Activated CD8-positive, alpha-beta memory T cell treated with anti-CD3 and anti-CD28 coated beads, Interleukin-2, amount 10 ng/mL, durations not matched to agents 7 days and 5 days (primary cell): ENCODE measurements around the gene RPTOR. TPM values are rescaled to one million over a fixed set of nuclear protein-coding genes. Genes with fewer than 3 reads are reported as not detected.
"Not testable (repeated sequence)": the region's sequence is repeated elsewhere in the genome, so short reads cannot be mapped to it uniquely, and the experiment has no call there.

Experiments
- ATAC-seq: fragments of 150-1000 bp; cut with Tn5 transposase; one replicate; pipeline ENCODE4 v1.10.0; 2021; ENCODE audit warnings: moderate library complexity
- CTCF ChIA-PET: fragments of 350-600 bp; sonication (Branson Sonifier 250); formaldehyde crosslinking; loops from one replicate; lab custom pipeline; 2021; ENCODE audit warnings: antibody characterized with exemption; lab: Charles Lee
- DNase-seq: peaks from one replicate; pipeline ENCODE4 v3.0.0-alpha.2; 2020
- H3K27ac Mint-ChIP-seq: one replicate; pipeline ENCODE4 v1.8.0; 2021; ENCODE audit warnings: mild to moderate bottlenecking, mixed read lengths
- H3K27me3 Mint-ChIP-seq: one replicate; pipeline ENCODE4 v1.8.0; 2021; ENCODE audit warnings: mixed read lengths
- H3K36me3 Mint-ChIP-seq: one replicate; pipeline ENCODE4 v1.8.0; 2021; ENCODE audit warnings: mild to moderate bottlenecking, mixed read lengths
- H3K4me1 Mint-ChIP-seq: one replicate; pipeline ENCODE4 v1.8.0; 2021; ENCODE audit warnings: mixed read lengths
- H3K4me3 Mint-ChIP-seq: one replicate; pipeline ENCODE4 v1.8.0; 2021; ENCODE audit warnings: mild to moderate bottlenecking, moderate library complexity, mixed read lengths
- H3K9me3 Mint-ChIP-seq: one replicate; pipeline ENCODE4 v1.8.0; 2022; ENCODE audit warnings: low read depth, mixed read lengths
- total RNA-seq, 2 experiments: library from RNA; stranded (reverse); gene quantifications; one replicate each; pipeline ENCODE4 v1.2.3, GENCODE V29; 2021

The RPTOR gene
- total RNA-seq, 2 experiments from 2014 or later = 60.4 to 87.0 TPM

DNA sequence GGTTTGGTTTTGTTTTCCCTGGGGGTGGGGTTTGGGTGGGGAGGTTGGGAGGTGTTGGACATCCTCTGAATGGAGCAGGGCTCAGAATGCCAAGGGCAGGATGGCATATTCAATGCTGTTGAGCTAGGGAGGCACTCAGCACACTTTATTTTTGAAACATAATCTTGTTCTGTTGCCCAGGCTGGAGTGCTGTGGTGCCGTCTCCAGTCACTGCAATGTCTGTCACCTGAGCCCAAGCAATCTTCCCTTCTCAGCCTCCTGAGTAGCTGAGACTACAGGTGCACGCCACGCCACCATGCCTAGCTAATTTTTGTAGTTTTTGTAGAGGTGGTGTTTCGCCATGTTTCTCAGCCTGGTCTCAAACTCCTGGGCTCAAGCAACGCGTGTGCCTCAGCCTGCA is 186.1 kb downstream of the RPTOR start:
- Mint-ChIP-seq H3K4me1 (peaks cover 43% of the 10 kb centered on the region), H3K27ac (peak overlapping the region; percentile 92), H3K27me3 (no peaks in the 10 kb centered on the region), H3K4me3 (peak overlapping the region; percentile 60), H3K9me3 (no peaks in the 10 kb centered on the region), H3K36me3 (peaks cover 30% of the 10 kb centered on the region)
- CTCF ChIA-PET = interaction anchor here (1.2 to 1.6 kb wide), 3 partner anchors 10 to 154 kb away, joined by 4 to 6 read pairs (median 5); no protein-coding TSS in a partner anchor
- ATAC-seq (peak; percentile 10), DNase-seq (no peak)

DNA sequence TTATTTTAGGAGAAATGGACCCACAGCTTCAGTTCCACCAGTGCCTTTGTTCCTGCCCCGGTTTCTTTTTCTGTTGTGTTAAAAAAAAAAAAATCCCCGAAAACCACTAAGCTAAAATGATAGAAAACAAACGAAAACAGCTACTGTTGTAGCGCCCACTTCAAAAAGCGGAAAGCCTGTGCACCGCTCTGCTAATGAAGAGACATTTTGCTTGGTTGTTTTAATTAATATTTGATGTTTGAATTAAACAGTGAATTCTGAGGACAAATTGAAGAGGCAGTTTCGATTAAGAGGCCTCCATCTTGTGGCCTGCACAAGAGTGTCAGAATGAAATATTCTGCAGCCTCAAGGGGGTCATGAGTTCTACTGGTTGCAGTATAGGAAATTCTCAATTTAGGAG is 186.7 kb downstream of the RPTOR start:
- Mint-ChIP-seq H3K9me3 (no peaks in the 10 kb centered on the region), H3K27ac (peak overlapping the region; percentile 92), H3K27me3 (no peaks in the 10 kb centered on the region), H3K4me3 (peak overlapping the region; percentile 60), H3K36me3 (peaks cover 30% of the 10 kb centered on the region), H3K4me1 (peaks cover 43% of the 10 kb centered on the region)
- DNase-seq (no peak), ATAC-seq (peak; percentile 80)
- CTCF ChIA-PET = interaction anchor here (1.2 to 1.6 kb wide), 3 partner anchors 10 to 154 kb away, joined by 4 to 6 read pairs (median 5); no protein-coding TSS in a partner anchor

DNA sequence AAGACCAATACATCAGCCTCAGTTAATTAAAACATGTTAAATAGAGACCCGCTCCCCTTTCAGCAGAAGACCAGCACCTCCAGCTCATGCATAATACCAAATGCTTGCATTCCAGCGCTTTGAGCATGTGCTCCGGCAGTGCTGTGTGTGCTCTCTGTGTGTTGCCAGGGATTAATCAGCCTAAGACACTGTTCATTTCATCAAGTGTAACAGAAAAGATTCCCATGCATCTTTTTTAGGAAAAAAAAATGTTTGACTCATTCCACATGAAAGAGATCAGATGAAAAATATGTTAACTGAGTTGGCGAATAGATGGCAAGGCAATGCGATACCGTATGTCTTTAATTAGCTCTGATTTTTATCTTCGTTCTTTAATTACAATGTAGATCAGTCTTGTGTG is 187.6 kb downstream of the RPTOR start:
- no peaks in the 10 kb centered on the region for H3K9me3 Mint-ChIP-seq
- peaks cover 41% of the 10 kb centered on the region for H3K4me1 Mint-ChIP-seq
- no peaks in the 10 kb centered on the region for H3K27me3 Mint-ChIP-seq
- peaks cover 26% of the 10 kb centered on the region for H3K36me3 Mint-ChIP-seq
- DNase-seq (no peak), ATAC-seq (no peak)
- H3K4me3 Mint-ChIP-seq = no peak overlapping the region
- H3K27ac Mint-ChIP-seq = peak overlapping the region; percentile 61
- CTCF ChIA-PET = interaction anchor here (1.3 to 1.9 kb wide), 2 partner anchors 8 to 10 kb away, joined by 3 to 4 read pairs; no protein-coding TSS in a partner anchor

DNA sequence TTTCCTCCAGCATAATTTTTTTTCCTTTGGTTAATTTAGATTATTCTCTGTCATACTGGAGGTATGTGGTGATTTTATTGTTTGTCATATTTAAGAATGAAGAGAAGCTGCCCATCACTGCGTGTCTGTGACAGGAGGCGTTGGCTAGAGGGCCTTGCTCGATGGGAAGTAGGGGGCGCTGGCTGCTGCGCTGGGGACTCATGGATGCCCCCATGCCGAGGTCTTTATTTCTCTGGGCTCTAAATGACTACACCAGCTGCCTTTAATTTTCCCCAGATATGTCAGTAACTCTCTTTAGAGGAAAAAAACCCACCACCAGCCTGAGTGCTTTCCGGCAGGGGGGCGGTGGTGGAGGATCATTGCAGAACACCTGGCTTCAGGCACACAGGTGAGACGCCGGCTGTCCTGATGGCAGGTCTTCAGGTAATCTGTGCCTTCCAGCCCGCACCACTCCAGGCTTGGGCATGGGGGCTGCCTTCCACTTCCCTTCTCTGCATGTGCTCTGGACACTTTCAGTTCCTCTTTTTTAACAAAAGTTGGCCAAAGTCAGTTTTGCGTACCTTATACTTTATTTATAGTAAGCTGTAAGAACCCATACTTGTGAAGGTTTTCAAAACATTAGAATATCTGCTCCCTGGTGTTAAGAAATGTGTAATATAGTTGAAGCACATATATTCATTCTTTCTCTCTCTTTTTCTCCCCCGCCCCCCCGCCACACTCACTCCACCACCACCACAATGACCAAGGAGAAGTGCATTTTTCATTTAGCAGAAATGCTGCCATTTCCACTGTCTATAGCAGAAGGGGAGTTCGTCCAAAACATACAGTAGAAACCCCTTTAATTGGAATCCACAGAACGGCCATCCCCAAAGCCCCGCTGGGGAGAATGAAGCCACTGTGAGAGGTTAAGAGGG is 192.7 kb downstream of the RPTOR start:
- DNase-seq (no peak), ATAC-seq (no peak)
- Mint-ChIP-seq H3K27ac (no peak overlapping the region), H3K9me3 (no peaks in the 10 kb centered on the region), H3K4me1 (peaks cover 32% of the 10 kb centered on the region), H3K4me3 (no peak overlapping the region), H3K27me3 (no peaks in the 10 kb centered on the region), H3K36me3 (peaks cover 41% of the 10 kb centered on the region)
- CTCF ChIA-PET = interaction anchor here (0.9 kb wide), 1 partner anchor 162 kb away, joined by 3 read pairs; no protein-coding TSS in a partner anchor

DNA sequence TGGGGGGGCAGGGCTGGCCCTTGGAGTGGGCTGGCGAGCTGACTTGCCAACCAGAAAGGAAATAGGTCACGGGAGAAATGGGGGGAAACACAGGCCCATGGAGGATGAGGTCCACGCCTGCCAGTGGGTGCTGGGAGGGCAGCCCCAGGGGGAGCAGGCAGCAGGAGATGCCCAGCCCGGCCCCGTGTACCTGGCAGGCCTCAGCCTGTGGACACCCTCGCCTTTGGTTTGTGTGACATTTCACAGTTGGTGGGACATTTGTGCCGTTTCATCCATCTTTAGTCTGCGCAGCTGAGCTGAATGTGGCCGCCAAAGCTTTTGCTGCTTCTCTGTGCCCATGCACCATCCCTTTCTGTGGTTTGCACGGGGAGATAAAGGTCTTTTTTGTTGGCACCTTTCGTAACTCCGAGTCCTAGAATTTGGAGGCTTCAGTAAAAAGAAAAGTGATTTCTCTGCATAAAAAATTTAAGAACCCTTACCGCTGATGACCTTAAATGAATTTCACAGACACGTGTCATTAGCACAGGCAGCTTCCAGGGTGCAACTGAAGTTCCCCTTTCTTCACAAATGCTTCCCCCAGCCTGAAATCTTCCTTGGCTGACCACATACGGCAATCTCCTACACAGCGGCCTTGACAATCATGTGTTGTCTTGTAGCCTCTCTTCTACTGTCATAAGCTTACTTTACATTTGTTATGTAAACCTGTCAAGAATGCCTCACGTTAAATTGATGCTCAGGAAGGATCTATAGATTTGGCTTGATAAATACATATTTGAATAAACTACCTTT is 193.6 kb downstream of the RPTOR start:
- DNase-seq = no peak
- Mint-ChIP-seq H3K4me3 (no peak overlapping the region), H3K27ac (no peak overlapping the region), H3K27me3 (no peaks in the 10 kb centered on the region), H3K9me3 (no peaks in the 10 kb centered on the region), H3K36me3 (peaks cover 47% of the 10 kb centered on the region), H3K4me1 (peaks cover 37% of the 10 kb centered on the region)
- no peak for ATAC-seq
- CTCF ChIA-PET = interaction anchor here (0.9 kb wide), 1 partner anchor 161 kb away, joined by 3 read pairs; no protein-coding TSS in a partner anchor

DNA sequence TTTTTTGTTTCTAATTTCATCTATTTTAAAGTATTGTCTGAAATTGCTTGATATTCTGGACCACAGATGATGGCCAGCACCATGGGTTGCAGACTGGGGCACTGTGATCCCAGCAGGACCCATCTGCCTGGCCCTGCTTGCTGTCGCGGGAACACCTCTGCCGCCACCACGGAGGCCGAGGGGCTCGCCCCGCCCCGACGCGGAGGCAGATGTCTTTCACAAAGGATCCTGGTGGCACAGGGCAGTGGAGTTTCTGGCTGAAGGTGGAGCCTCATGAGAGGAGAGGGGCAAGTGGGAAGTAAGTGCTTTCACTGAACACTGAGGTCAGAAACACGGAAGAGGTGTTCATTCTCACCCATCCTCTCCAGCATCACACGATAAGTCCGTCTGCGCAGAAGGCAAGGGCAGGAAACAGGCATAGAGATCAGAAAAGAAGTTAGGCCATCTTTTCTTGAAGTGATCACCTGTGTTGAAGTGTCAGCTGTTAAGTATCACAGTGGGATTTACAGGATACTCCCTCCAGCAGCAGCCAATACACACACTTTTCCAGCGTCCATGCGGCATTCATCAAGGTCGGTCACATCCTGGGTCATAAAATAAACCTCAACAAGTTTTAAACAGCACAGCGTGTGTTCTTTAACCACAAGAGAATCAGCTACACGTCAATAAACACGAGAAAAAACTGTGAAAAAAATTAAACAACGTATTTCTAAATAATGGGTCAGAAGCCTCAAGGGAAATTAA is 194.5 kb downstream of the RPTOR start:
- Mint-ChIP-seq H3K9me3 (no peaks in the 10 kb centered on the region), H3K4me1 (peaks cover 35% of the 10 kb centered on the region), H3K36me3 (peaks cover 45% of the 10 kb centered on the region), H3K27me3 (no peaks in the 10 kb centered on the region), H3K27ac (peak overlapping the region; percentile 63), H3K4me3 (no peak overlapping the region)
- CTCF ChIA-PET = no interaction called here
- ATAC-seq (peak; percentile 35), DNase-seq (no peak)

DNA sequence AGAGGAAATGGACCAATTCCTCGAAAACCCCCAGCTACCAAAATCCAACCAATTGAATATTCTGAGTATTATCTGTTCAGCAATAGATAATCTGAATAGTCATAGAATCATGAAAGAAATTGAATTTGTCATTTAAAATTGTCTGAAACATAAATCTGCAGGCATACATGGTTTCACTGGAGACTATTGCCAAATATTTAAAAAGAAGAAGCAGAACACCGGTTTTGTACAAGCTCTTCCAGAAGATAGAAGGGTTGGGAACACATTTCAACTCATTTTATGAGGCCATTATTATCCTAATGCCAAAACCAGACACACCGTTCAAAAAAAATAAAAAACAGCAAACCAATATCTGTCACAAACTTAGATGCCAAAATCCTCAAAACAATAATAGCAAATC is 195.5 kb downstream of the RPTOR start:
- H3K36me3 Mint-ChIP-seq = peaks cover 40% of the 10 kb centered on the region
- no peak for ATAC-seq
- no peak for DNase-seq
- H3K4me3 Mint-ChIP-seq = no peak overlapping the region
- no peaks in the 10 kb centered on the region for H3K27me3 Mint-ChIP-seq
- H3K27ac Mint-ChIP-seq = no peak overlapping the region
- CTCF ChIA-PET = interaction anchor here (1.0 kb wide), 1 partner anchor 126 kb away, joined by 3 read pairs; no protein-coding TSS in a partner anchor
- H3K9me3 Mint-ChIP-seq = no peaks in the 10 kb centered on the region
- H3K4me1 Mint-ChIP-seq = peaks cover 37% of the 10 kb centered on the region

DNA sequence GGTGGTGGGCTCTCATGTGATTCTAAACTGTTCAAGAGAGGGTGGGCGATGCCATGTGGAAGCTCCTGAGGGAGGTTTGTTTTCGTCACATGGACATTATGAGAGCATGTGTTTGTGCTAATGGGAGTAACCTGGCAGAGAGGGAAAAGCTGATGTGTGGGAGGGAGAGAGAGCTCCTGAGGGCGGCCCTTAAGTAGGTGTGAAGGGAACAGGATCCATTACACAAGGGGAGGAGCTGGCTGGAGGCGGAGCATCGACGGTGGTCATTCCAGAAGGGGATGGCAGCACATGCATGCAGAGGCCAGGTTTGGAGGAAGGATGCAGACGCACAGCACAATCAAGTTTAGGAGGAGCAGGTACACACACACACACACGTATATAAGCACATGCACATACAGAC is 197.5 kb downstream of the RPTOR start:
- CTCF ChIA-PET = interaction anchor here (0.7 to 0.8 kb wide), 2 partner anchors 9 to 17 kb away, joined by 3 read pairs; no protein-coding TSS in a partner anchor
- no peaks in the 10 kb centered on the region for H3K27me3 Mint-ChIP-seq
- DNase-seq = no peak
- no peak overlapping the region for H3K4me3 Mint-ChIP-seq
- H3K4me1 Mint-ChIP-seq = peaks cover 40% of the 10 kb centered on the region
- H3K27ac Mint-ChIP-seq = no peak overlapping the region
- H3K36me3 Mint-ChIP-seq = peaks cover 45% of the 10 kb centered on the region
- ATAC-seq = no peak
- no peaks in the 10 kb centered on the region for H3K9me3 Mint-ChIP-seq

DNA sequence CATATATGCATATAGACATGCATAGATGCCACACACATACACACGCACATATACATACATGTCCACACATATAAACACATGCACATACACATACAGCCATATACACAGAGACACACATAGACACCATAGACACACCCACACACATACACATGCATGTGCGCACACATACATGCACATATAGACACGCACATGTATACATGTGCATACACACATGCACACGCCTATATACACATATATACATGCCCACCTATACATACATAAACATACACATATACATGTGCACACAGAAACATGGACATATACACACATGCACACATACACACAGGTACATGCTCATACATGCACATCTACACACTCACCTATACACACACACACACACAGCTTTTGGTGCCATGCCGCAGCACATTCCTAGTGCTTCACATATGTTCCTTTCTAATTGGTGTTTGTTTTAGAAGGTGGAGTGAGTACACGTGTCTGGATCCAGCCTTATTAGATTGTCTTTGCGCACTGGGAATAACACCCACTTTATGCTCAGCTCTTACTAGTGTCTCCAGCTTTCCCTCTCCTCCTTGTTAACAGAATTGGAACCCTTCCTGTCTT is 198.0 kb downstream of the RPTOR start:
- no peaks in the 10 kb centered on the region for H3K9me3 Mint-ChIP-seq
- DNase-seq = no peak
- no peak for ATAC-seq
- H3K36me3 Mint-ChIP-seq = peaks cover 50% of the 10 kb centered on the region
- CTCF ChIA-PET = no interaction called here
- H3K27me3 Mint-ChIP-seq = no peaks in the 10 kb centered on the region
- H3K27ac Mint-ChIP-seq = peak overlapping the region; percentile 67
- H3K4me1 Mint-ChIP-seq = peaks cover 42% of the 10 kb centered on the region
- H3K4me3 Mint-ChIP-seq = peak overlapping the region; percentile 29

DNA sequence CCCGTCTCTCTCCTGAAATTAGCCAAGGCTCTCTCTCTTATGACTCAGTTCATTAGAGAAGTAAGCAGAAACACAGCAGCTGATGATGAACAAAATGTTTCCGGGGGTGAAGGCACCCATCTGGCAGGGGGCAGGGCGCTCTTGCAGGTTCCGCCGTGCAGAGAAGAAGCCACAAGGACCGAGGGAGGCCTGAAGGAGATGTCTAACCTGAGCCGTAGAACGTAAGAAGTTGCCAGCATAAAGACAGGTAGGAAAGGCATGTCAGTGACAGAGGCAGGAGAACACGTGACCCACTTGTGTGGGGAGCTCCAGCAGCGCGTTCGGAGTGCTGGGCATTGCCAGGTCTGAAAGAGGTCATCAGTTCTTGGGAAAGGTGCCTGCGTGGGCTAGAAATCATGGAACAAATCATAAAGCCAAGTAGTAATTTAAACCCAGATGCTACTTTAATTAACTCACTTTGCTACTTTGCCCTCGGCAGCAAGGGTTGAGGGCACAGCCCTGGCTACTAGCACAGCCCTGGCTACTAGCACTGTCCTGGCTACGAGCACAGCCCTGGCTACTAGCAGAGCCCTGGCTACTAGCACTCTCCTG is 198.6 kb downstream of the RPTOR start:
- DNase-seq (no peak), ATAC-seq (peak; percentile 50)
- CTCF ChIA-PET = no interaction called here
- H3K36me3 Mint-ChIP-seq = peaks cover 51% of the 10 kb centered on the region
- H3K27ac Mint-ChIP-seq = peak overlapping the region; percentile 67
- peaks cover 42% of the 10 kb centered on the region for H3K4me1 Mint-ChIP-seq
- peak overlapping the region; percentile 29 for H3K4me3 Mint-ChIP-seq
- H3K27me3 Mint-ChIP-seq = no peaks in the 10 kb centered on the region
- no peaks in the 10 kb centered on the region for H3K9me3 Mint-ChIP-seq

DNA sequence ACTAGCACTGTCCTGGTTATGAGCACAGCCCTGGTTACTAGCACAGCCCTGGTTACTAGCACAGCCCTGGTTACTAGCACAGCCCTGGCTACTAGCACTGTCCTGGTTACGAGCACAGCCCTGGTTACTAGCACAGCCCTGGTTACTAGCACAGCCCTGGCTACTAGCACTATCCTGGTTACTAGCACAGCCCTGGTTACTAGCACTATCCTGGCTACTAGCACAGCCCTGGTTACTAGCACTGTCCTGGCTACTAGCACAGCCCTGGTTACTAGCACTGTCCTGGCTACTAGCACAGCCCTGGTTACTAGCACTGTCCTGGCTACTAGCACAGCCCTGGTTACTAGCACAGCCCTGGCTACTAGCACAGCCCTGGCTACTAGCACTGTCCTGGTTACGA is 199.3 kb downstream of the RPTOR start:
- DNase-seq, H3K27ac Mint-ChIP-seq, H3K9me3 Mint-ChIP-seq, ATAC-seq, H3K4me3 Mint-ChIP-seq, H3K27me3 Mint-ChIP-seq, CTCF ChIA-PET: not testable (repeated sequence)
- peaks cover 50% of the 10 kb centered on the region for H3K36me3 Mint-ChIP-seq
- H3K4me1 Mint-ChIP-seq = peaks cover 38% of the 10 kb centered on the region

DNA sequence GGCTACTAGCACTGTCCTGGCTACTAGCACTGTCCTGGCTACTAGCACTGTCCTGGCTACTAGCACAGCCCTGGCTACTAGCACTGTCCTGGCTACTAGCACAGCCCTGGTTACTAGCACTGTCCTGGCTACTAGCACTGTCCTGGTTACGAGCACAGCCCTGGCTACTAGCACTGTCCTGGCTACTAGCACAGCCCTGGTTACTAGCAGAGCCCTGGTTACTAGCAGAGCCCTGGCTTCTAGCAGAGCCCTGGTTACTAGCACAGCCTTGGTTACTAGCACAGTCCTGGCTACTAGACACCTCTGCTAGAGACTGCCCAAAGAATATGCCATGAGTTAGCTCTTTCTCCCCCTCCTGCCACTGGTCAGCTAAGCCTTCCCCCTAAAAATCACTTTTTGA is 200.1 kb downstream of the RPTOR start:
- H3K27me3 Mint-ChIP-seq, H3K27ac Mint-ChIP-seq, H3K9me3 Mint-ChIP-seq, H3K4me3 Mint-ChIP-seq, DNase-seq, ATAC-seq: not testable (repeated sequence)
- H3K36me3 Mint-ChIP-seq = peaks cover 44% of the 10 kb centered on the region
- CTCF ChIA-PET = interaction anchor here (1.1 kb wide), 2 partner anchors 11 to 24 kb away, joined by 4 read pairs; no protein-coding TSS in a partner anchor
- peaks cover 31% of the 10 kb centered on the region for H3K4me1 Mint-ChIP-seq
